Kidney glomerular epithelial cell (primary cell): Measurements from ENCODE around the gene CGN.

Source experiments
- DNase-seq: peaks from one replicate; lab custom pipeline; 2025; lab: John Stamatoyannopoulos, UW

CGN gene

DNA sequence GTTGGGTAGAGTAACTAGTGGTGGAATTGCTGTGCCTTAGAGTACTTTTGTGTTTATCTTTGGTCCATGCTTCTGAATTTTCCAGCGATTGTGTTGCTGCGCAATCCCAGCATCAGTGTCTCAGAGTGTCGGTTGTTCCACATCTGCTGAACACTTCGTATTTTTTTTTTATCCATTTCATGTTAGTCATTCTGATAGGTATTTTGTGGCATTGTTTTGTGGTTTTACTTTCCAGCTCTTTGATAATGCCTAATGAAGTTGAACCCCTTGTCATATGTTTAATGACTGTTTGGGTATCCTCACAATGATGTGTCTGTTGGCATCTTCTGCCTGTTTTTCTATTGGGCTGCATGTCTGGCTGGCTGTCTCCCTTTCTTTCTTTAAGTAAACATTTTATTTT is 42.5 kb downstream of the CGN start:
- peak; percentile 69 for DNase-seq

DNA sequence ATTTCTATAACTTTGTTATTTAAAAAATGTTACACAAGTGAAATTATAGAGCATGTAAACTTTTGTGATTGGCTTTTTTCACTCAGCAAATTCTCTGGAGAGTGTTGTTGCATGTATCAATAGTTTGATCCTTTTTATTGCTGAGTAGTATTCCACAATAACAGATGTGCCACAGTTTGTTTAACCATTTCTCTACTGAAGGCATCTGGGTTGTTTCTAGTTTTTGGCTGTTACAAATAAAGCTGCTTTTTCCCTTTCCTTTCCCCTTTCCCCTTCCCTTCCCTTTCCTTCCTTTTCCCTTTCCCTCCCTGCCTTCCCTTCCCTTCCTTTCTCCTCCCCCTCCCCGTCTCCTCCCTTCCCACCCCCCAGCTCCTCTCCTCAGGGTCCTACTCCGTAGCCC is 44.9 kb downstream of the CGN start:
- DNase-seq = no peak

DNA sequence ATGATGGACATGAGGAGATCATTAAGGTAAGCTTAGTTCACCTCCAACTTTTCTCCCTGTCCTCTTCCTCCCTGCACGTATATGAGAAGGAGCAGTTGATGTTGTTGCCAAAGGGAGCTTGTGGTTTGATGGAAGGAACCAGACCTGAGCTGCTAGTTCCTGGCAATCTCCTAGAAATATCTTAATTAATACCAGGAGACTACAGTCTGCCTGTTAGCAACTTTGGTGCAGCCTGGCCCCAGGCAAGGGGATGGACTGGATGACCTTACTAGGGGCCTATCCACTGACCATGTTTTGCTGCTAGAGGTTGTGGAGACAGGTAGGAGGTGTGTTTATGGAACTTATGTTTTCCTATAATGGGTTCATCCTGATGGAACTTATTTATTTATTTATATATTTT is 51.5 kb downstream of the CGN start:
- no peak for DNase-seq

DNA sequence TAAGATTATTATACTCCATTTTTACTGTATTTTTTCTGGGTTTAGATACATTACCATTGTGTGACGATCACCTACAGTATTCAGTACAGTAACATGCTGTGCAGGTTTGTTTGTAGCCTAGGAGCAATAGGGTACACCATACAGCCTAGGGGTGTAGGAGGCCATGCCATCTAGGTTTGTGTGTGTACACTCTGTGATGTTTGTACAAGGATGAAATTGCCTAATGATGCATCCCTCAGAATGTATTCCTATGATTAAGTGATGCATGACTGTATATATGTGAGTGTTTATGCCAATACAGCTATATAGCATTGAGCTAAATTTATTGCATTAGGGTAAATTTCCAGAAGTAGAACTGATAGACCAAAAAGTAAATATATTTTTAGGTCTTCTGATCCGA is 52.2 kb downstream of the CGN start:
- DNase-seq = no peak

DNA sequence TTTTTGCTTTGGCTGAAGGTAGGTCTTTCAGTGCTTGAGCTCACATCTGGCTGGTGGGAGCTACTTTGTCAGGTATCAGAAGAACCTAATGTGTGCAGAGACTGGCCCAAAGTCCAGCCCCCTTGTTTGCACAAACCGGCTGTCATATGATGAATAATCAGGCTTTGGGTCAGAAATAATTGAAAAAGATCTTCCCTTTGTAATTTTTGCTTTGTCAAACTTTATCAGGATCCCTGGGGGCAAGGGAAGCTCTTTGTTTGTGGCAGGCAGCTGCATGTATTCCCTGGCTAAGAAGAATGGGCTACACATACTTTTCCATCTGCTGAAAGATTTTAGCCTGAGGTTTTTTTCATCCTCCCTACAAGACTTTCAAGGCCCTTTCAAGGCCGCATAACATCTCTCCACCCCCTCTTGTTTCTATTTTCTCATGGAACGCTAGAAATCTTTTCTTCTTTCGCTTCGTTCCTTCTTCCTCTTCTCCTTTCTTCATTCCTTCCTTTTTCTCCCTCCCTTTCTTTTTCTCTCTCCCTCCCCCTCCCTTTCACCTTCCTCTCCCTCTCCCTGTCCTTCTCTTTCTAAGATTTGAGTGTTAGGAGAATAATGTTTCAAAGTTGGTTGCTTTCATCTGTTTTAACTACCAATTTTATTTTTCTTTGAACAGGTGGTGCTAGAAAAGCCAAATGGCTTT is 54.5 kb downstream of the CGN start:
- DNase-seq = no peak

DNA sequence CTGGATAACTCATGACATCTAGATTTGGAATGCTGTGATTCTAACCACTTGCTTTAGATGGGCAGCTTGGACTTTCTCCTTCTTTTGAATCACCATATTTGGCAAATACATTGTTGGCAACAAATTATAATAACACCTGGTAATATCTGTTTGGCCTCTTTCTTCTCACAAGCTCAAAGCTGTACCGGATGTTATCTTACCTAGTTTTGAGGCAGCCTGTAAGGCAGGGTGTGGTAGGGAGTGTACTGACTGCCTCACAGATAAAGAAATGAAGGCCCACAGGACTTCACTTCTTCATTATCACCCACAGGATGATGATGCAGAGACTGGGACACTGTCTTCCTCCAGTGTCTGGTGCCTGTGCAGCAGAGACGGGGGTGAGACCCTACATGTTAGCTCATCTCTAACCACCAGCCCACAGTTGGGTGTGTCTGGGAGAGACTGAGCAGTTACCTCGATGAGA is 57.5 kb downstream of the CGN start:
- DNase-seq = no peak

DNA sequence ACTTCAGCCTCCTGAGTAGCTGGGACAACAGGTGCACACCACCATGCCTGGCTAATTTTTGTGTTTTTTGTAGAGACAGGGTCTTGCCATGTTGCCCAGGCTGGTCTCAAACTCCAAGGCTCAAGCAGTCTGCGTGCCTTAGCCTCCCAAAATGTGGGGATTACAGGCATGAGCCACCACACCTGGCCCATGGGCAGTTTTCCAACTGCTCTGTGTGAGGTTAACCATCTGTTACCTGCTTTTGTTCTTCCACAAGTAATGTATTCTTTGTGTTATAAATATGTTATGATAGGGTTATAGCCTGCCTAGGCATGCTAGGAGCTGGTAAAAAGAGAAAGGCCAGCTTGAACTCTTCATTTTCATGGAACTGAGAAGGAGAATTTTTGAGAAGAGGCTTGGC is 59.6 kb downstream of the CGN start:
- DNase-seq = no peak

DNA sequence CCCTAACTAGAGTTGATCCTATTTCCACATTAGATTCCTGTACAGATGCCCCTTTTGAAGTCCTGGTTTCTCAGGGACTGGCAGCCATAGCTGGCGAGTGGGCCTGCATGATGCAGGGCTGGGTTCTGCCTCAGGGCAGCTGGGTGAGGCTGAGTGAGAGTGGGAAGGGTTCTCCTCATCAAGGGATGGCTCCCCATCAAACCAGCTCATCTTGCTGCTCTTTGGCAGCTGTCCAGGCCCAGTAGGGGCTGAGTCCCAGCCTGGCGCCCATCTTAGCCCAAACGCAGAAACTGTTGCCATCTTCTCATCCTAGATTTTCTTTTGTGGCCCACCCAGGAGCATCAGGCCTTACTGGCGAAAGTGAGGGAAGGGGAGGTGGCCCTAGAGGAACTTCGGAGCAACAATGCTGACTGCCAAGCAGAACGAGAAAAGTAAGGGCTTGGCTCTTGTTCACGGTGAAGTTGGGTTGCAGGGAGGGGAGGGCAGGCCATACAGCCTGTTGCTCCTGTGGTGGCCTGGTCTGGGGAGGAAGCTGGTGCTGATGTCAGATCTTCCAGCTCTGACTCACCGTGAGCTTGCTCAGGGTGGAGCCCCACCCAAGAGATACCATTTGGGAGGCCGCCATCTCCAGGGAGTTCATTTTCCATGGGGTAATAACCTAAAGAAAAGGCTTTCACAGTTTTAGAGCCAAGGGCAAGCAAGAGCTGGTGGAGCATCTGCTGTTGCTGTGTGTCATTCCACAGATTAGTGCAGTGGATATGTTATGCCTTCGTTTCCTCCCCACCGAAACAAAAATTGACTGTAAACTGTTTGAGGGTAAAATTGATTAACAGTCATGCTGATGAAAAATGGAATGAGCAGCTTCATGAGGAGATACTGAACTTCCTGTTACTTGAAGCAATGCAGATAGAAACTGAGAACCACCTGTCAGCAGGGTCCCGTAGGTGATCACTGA is 63.7 kb downstream of the CGN start:
- DNase-seq = no peak

DNA sequence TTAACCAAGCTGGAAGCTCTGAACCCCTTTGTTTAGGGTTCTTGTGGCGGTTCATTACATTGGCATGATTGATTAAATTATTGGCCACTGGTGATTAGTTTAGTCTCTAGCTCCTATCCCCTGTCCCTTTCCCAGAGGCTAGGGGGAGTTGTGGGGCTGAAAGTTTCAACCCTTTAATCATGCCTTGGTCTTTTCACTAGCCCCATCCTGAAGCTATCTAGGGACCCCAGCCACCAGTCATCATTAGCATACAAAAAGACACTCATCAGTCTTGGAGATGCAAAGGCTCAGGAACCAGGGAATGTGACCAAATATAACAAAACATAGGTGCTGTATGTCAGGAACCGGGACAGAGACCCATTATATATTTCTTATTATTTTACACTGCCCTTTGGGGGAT is 66.0 kb downstream of the CGN start:
- no peak for DNase-seq

DNA sequence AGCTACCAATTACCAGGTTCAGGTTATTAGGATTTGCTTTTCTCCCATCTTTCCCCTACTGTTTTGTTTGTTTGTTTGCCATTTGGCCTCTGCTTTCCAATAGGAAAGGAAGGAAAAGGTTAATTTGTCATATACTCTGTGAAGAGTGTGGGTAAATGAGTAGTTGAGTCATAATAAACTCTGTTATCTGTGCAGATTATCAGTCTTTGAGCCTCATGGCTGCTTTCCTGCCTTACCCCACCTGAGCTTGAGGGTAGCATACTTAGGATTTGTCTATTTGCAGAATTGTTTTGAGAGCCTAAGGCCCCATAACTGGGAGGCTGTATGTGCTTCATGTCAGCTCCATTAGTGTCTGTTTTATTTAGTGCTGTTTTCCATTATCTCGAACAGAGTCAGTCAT is 67.8 kb downstream of the CGN start:
- DNase-seq = no peak

DNA sequence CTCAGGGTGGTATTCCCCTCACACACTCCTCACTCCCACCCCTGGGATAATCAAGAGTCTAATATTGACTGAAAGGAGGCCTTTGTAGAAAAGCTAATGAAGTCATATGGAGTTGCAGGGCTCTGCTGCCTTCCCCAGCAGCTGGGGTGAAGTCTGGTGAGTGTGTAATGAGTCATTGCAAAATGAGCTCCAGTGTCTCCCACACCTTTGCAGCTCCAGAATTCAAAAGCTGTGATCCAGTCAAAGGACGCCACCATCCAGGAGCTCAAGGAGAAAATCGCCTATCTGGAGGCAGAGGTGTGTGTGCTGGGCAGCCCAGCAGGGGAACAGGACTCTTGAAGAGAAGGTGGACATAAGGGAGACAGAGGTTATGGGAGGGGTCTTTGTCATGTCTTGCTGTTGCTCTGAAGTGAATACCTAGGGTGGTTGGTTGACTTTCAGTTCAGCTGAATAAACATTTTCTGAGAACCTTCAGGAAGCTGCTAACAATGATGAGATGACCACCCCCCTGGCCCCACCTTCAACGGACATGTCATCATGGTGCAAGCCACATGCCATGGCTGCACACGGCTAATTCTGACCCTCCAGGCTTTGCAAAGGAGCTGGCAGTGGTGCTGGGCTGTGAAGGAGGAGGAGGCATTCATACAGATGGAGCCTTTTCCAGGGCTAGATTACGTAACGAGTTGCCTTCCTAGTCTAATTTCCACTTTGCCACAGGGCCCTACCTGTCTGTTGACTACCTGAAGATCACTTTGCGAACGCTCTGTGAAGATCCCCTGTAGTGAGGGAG is 68.4 kb downstream of the CGN start:
- peak; percentile 39 for DNase-seq

DNA sequence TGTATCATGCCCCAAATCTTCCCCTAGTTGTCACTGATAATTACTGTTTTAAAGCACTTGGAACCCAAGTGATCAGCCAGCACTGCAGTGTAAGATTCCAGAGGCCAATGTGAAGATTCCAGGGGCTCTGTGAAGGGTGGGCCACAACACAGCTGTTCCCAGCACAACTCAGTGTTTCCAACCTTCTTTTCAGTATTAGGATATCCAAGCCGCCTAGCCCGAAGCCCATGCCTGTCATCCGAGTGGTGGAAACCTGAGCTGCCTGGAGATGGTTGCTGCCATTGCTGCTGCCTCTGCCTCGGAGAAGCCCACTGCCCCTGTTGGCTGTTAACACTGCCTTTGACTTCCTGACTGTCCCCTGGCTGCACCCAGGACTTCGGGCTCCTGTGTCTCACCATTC is 70.3 kb downstream of the CGN start:
- DNase-seq = no peak

DNA sequence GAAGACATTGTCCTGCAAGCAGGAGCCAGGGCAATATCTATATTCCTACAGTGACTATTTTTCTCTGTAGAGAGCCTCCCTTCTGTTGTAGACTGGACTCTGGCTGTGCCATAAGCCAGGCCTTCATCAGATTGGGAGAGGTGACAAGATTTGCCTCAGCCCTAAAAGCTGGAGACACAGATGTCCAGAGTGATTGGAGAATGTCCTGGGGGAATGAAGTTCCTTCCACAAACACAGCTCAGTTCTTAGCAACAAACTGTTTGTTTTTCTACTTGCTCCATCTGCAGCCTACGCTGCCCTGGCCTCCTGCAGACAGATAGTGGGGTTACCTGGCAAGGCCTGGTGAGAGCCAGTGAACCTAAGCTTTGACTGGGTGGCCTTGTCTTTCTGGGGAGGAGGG is 70.7 kb downstream of the CGN start:
- no peak for DNase-seq

DNA sequence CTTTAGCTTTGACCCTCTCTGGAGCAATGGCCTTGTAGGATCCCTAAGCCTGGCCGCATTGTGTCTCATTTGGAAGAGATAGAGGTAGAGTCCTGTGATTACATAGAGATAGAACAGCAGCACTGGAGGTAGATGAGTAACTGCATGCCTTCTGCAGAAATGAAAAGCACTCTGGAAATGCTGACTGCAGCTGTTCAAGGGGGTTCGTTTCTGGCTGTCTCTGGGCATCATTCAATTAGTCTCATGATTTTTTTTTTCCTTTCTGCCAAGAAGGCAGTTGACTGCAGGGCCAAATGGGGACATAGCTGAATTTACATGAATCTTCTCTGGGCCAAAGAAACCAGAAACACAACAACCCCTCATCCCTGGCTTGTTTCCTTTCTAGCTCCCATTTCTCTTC is 72.6 kb downstream of the CGN start:
- DNase-seq = no peak

DNA sequence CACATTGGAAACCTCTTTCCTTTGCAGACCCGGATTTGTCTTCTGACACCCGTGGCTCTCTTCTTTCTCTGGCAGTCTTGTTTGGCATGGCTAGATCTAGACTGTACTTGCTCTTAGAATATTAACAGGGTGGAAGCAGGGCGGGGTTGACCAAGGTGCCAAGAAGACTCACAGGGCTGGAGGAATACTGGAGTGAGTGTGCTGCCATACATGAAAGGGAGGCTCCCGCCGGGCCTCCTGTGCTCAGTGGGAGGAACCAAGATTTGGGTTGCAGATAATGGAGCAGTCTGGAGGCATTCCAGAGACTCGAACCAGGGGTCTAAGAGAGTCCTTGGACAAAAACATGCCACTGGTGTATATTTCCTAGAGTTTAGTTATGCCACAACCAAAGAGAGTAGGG is 73.1 kb downstream of the CGN start:
- no peak for DNase-seq

DNA sequence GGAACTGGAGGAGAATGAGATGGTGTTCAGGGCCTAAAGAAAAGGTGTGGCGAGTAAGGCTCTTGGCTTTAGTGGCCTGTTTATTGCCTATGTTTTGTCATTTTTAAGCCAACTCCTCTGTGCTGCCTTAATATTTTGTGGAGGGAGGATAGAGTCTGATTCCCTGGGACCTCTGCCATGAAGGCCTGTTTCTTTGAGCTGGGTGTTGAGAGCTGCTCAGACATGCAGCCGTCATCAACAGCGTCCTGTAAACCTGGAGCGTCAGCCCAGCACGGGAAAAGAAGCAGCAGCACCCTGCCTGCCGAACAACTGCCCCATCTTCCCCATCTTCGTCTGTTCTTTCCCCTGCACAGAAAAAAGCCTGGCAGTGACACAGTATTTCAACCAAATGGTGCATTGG is 73.6 kb downstream of the CGN start:
- DNase-seq = no peak

DNA sequence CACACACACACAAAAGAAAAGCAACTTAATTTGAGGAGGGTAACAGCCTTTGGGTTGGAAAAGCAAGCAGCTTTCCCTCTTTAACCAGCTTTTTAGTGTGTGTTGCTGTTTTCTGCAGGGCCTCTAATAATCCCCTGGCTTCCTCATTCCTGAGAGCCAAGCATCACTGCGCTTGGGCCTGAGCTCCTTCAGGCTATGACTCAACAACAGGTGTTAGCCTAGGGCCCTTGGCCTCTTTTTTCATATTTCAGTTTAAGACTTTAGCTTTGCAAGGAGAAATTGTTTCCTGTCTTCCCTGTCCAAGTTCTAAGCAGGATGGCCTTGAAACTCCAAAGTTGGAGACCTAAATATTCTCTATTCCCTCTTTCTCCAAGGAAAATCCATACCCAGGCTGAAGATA is 74.4 kb downstream of the CGN start:
- peak; percentile 42 for DNase-seq
